H9 (cell line): ENCODE data around the gene PFDN4. TPM values are rescaled to one million over a fixed set of nuclear protein-coding genes. Genes with fewer than 3 reads are reported as not detected.

Experiments
- DNase-seq: peaks from one replicate; pipeline ENCODE4 v3.0.0-alpha.2; 2017
- H2AFZ ChIP-seq: one replicate; pipeline ENCODE4 v1.6.1; 2013; ENCODE audit warnings: mild to moderate bottlenecking, low read length, control low read depth, moderate library complexity
- H2AK5ac ChIP-seq: 2 replicates; pipeline ENCODE4 v1.6.1; 2013; ENCODE audit warnings: low read length, control low read depth, mixed read lengths; ENCODE audit not compliant: insufficient read length
- H2BK120ac ChIP-seq: one replicate; pipeline ENCODE4 v1.6.1; 2013; ENCODE audit warnings: low read depth, mild to moderate bottlenecking, low read length, control low read depth, inconsistent platforms; ENCODE audit not compliant: poor library complexity, severe bottlenecking
- H2BK12ac ChIP-seq: 2 replicates; pipeline ENCODE4 v1.6.1; 2013; ENCODE audit warnings: low read length, control low read depth, mixed read lengths, low read depth; ENCODE audit not compliant: insufficient read length
- H2BK15ac ChIP-seq: 2 replicates; pipeline ENCODE4 v1.6.1; 2013; ENCODE audit warnings: low read depth, low read length, control low read depth
- H2BK20ac ChIP-seq: one replicate; pipeline ENCODE4 v1.6.1; 2013; ENCODE audit warnings: low read depth, mild to moderate bottlenecking, low read length, control low read depth, inconsistent platforms; ENCODE audit not compliant: poor library complexity, severe bottlenecking
- H2BK5ac ChIP-seq: 2 replicates; pipeline ENCODE4 v1.6.1; 2013; ENCODE audit warnings: low read length, control low read depth, mixed read lengths; ENCODE audit not compliant: insufficient read length
- H3K14ac ChIP-seq: 2 replicates; pipeline ENCODE4 v1.6.1; 2013; ENCODE audit warnings: low read length, control low read depth; ENCODE audit not compliant: insufficient read depth
- H3K18ac ChIP-seq: 2 replicates; pipeline ENCODE4 v1.6.1; 2013; ENCODE audit warnings: low read depth, mild to moderate bottlenecking, mixed read lengths, low read length, control low read depth; ENCODE audit not compliant: insufficient read length
- H3K23ac ChIP-seq: 2 replicates; pipeline ENCODE4 v1.6.1; 2013; ENCODE audit warnings: low read length, control low read depth, mixed read lengths, low read depth; ENCODE audit not compliant: insufficient read length
- H3K23me2 ChIP-seq: 2 replicates; pipeline ENCODE4 v1.6.1; 2013; ENCODE audit warnings: low read depth, mild to moderate bottlenecking, mixed read lengths, low read length, control low read depth; ENCODE audit not compliant: insufficient read length, poor library complexity, severe bottlenecking
- H3K27ac ChIP-seq: 2 replicates; pipeline ENCODE4 v1.5.1; 2013; ENCODE audit warnings: low read length, control low read depth, mixed read lengths, low read depth; ENCODE audit not compliant: insufficient read length
- H3K27me3 ChIP-seq: 2 replicates; pipeline ENCODE4 v1.6.1; 2013; ENCODE audit warnings: low read length, control low read depth, inconsistent platforms; ENCODE audit not compliant: insufficient read depth
- H3K4ac ChIP-seq: 2 replicates; pipeline ENCODE4 v1.6.1; 2013; ENCODE audit warnings: low read depth, mild to moderate bottlenecking, control low read depth, inconsistent platforms, low read length, moderate library complexity
- H3K4me1 ChIP-seq: 2 replicates; pipeline ENCODE4 v1.6.1; 2013; ENCODE audit warnings: low read length, control low read depth, inconsistent platforms; ENCODE audit not compliant: insufficient read depth
- H3K4me2 ChIP-seq: 2 replicates; pipeline ENCODE4 v1.6.1; 2013; ENCODE audit warnings: low read length, control low read depth, mixed read lengths; ENCODE audit not compliant: insufficient read length, insufficient read depth
- H3K56ac ChIP-seq: 2 replicates; pipeline ENCODE4 v1.6.1; 2013; ENCODE audit warnings: low read depth, mild to moderate bottlenecking, mixed read lengths, low read length, control low read depth; ENCODE audit not compliant: insufficient read length
- H3K79me1 ChIP-seq: 2 replicates; pipeline ENCODE4 v1.6.1; 2013; ENCODE audit warnings: low read depth, mild to moderate bottlenecking, moderate library complexity, low read length, control low read depth, inconsistent platforms; ENCODE audit not compliant: insufficient read depth, poor library complexity, severe bottlenecking
- H3K79me2 ChIP-seq: 2 replicates; pipeline ENCODE4 v1.6.1; 2013; ENCODE audit warnings: low read length, control low read depth, inconsistent platforms; ENCODE audit not compliant: insufficient read depth
- H3K9ac ChIP-seq: 2 replicates; pipeline ENCODE4 v1.6.1; 2013; ENCODE audit warnings: low read length, control low read depth, mixed read lengths; ENCODE audit not compliant: insufficient read length; ENCODE audit errors: extremely low read depth
- H3K9me3 ChIP-seq: one replicate; pipeline ENCODE4 v1.6.1; 2013; ENCODE audit warnings: low read depth, low read length, inconsistent platforms; ENCODE audit not compliant: control insufficient read depth
- H3T11ph ChIP-seq: one replicate; pipeline ENCODE4 v1.6.1; 2013; ENCODE audit warnings: mild to moderate bottlenecking, low read length, control low read depth, inconsistent platforms
- H4K20me1 ChIP-seq: one replicate; pipeline ENCODE4 v1.6.1; 2013; ENCODE audit not compliant: control insufficient read depth, insufficient read length, insufficient read depth
- H4K5ac ChIP-seq: 2 replicates; pipeline ENCODE4 v1.6.1; 2013; ENCODE audit warnings: low read depth, mild to moderate bottlenecking, mixed read lengths, low read length, control low read depth; ENCODE audit not compliant: insufficient read length
- H4K8ac ChIP-seq: replicated peaks from 2 replicates; pipeline ENCODE4 v1.6.1; 2013; ENCODE audit warnings: low read length, control low read depth, mixed read lengths, low read depth; ENCODE audit not compliant: insufficient read length
- H4K91ac ChIP-seq: 2 replicates; pipeline ENCODE4 v1.6.1; 2013; ENCODE audit warnings: low read depth, mild to moderate bottlenecking, moderate library complexity, mixed read lengths, low read length, control low read depth; ENCODE audit not compliant: insufficient read length
- H3K27ac Mint-ChIP-seq, 3 experiments: 2 replicates in 2 of 3; 3 replicates in 1 of 3; pipeline ENCODE4 v1.8.0; 2020 to 2021; ENCODE audit warnings: mixed read lengths in 3 of 3, mild to moderate bottlenecking in 1 of 3, moderate library complexity in 1 of 3
- H3K27me3 Mint-ChIP-seq: 2 replicates; pipeline ENCODE4 v1.8.0; 2021; ENCODE audit warnings: low read depth, mild to moderate bottlenecking, moderate library complexity, mixed read lengths
- H3K36me3 Mint-ChIP-seq, 3 experiments: 2 replicates in 2 of 3; 3 replicates in 1 of 3; pipeline ENCODE4 v1.8.0; 2020 to 2021; ENCODE audit warnings: low read depth in 3 of 3, mixed read lengths in 3 of 3; ENCODE audit not compliant: insufficient read depth in 1 of 3
- H3K4me1 Mint-ChIP-seq, 2 experiments: 2 replicates each; pipeline ENCODE4 v1.8.0; 2020; ENCODE audit warnings: mixed read lengths in 2 of 2
- H3K4me3 Mint-ChIP-seq, 2 experiments: 2 replicates in 1 of 2; 3 replicates in 1 of 2; pipeline ENCODE4 v1.8.0; 2020 to 2021; ENCODE audit warnings: mild to moderate bottlenecking in 2 of 2, mixed read lengths in 2 of 2, moderate library complexity in 1 of 2
- H3K9me3 Mint-ChIP-seq, 2 experiments: 2 replicates in 1 of 2; 3 replicates in 1 of 2; pipeline ENCODE4 v1.8.0; 2020; ENCODE audit warnings: mild to moderate bottlenecking in 2 of 2, mixed read lengths in 2 of 2, moderate library complexity in 1 of 2
- WGBS: extraction: QIAGEN DNeasy Blood & Tissue Kit; methylation state at CpG from one replicate; pipeline ENCODE4 v1.1.7; 2013; ENCODE audit warnings: missing lambda C conversion rate, low lambda C conversion rate, mixed read lengths; ENCODE audit not compliant: insufficient read length; ENCODE audit errors: extremely low coverage; 5-methylcytosine and 5-hydroxymethylcytosine counted together
- total RNA-seq: library from RNA; stranded (reverse); gene quantifications from 2 replicates; pipeline ENCODE4 v1.2.1, GENCODE V29; 2021
- TF ChIP-seq, protein P1 (sequence below): fragments of 200-600 bp; sonication (generic); conservative IDR thresholded peaks from 3 replicates; pipeline ENCODE4 v1.8.0; 2021; ENCODE audit warnings: antibody characterized with exemption, mild to moderate bottlenecking

PFDN4 gene
- total RNA-seq, 1 experiment from 2014 or later, result 73.6 TPM

DNA sequence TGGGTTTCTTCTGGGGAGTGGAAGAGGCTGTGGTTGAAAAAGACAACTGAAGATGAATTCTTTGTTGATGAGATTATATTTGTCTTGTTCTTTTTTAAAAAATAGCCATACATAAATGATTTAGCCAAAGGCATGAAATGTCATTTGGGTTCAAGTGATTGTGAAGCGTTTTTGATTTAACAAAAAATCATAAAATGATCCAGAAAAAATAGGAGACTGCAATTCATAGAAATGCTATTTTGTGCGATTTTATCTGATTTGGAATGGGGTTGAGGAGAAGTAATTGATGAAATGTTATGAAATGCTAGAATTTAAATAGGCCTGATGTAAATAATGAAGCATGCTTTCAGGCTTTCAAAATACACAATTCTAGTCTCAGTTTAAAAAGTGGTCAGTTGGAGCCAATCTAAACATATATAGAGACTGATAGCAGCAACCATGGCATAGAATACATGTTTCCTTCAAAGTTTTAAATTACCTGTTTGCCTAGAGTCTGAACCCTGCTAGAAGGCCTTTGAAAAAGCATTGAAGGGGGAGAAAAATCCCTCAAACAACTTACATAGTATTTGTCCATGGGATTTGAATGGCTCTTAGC, 21.8 kb downstream of the PFDN4 start:
- DNase-seq, result no peak
- H3K79me2 ChIP-seq, result no peaks in the 10 kb centered on the region
- H3K23ac ChIP-seq, result no peak overlapping the region
- H3K23me2 ChIP-seq, result no peaks in the 10 kb centered on the region
- no peak overlapping the region for H2AK5ac ChIP-seq
- Mint-ChIP-seq H3K4me1 (no peaks in the 10 kb centered on the region), H3K27ac (no peak overlapping the region), H3K27me3 (no peaks in the 10 kb centered on the region), H3K4me3 (no peak overlapping the region), H3K36me3 (no peaks in the 10 kb centered on the region), H3K9me3 (no peaks in the 10 kb centered on the region)
- H2BK120ac ChIP-seq, result no peak overlapping the region
- no peak overlapping the region for H4K5ac ChIP-seq
- H2BK20ac ChIP-seq, result no peak overlapping the region
- no peak overlapping the region for H3T11ph ChIP-seq
- H3K4ac ChIP-seq, result no peak overlapping the region
- H3K14ac ChIP-seq, result no peak overlapping the region
- H3K18ac ChIP-seq, result no peak overlapping the region
- no peaks in the 10 kb centered on the region for H3K9me3 ChIP-seq
- TF ChIP-seq, protein P1, sequence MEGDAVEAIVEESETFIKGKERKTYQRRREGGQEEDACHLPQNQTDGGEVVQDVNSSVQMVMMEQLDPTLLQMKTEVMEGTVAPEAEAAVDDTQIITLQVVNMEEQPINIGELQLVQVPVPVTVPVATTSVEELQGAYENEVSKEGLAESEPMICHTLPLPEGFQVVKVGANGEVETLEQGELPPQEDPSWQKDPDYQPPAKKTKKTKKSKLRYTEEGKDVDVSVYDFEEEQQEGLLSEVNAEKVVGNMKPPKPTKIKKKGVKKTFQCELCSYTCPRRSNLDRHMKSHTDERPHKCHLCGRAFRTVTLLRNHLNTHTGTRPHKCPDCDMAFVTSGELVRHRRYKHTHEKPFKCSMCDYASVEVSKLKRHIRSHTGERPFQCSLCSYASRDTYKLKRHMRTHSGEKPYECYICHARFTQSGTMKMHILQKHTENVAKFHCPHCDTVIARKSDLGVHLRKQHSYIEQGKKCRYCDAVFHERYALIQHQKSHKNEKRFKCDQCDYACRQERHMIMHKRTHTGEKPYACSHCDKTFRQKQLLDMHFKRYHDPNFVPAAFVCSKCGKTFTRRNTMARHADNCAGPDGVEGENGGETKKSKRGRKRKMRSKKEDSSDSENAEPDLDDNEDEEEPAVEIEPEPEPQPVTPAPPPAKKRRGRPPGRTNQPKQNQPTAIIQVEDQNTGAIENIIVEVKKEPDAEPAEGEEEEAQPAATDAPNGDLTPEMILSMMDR, result no peak
- no peaks in the 10 kb centered on the region for H3K79me1 ChIP-seq
- no peak overlapping the region for H2BK12ac ChIP-seq
- no peak overlapping the region for H3K56ac ChIP-seq
- no peak overlapping the region for H4K8ac ChIP-seq
- H2AFZ ChIP-seq, result no peak overlapping the region
- H2BK5ac ChIP-seq, result no peak overlapping the region
- no peaks in the 10 kb centered on the region for H3K27me3 ChIP-seq
- H3K4me2 ChIP-seq, result no peak overlapping the region
- H3K27ac ChIP-seq, result no peak overlapping the region
- no peak overlapping the region for H4K91ac ChIP-seq
- H2BK15ac ChIP-seq, result no peak overlapping the region
- 100% methylated on average over 1 of the region's 2 CpGs for WGBS
- no peak overlapping the region for H3K9ac ChIP-seq
- no peaks in the 10 kb centered on the region for H4K20me1 ChIP-seq
- H3K4me1 ChIP-seq, result no peaks in the 10 kb centered on the region
